ENCODE data around the gene IRX4. TPM values are rescaled to one million over a fixed set of nuclear protein-coding genes. Genes with fewer than 3 reads are reported as not detected.

Gene IRX4
- total RNA-seq, 4 donors from 2014 or later: 0.68 to 3.5 TPM; not detected in 2

- no peak for TF ChIP-seq CTCF (IDR thresholded peaks at IDR 0.05; ENCODE audit: low read depth)
Measured at GRCh38 chr5:1842004-1842819, 40.5 kb downstream of the IRX4 start.

- TF ChIP-seq CTCF (IDR thresholded peaks at IDR 0.05; ENCODE audit: low read depth): no peak
Measured at GRCh38 chr5:1840741-1841521, 41.8 kb downstream of the IRX4 start.

- no peak for TF ChIP-seq CTCF (IDR thresholded peaks at IDR 0.05; ENCODE audit: low read depth)
Measured at GRCh38 chr5:1840071-1840547, 42.6 kb downstream of the IRX4 start.

- TF ChIP-seq CTCF (IDR thresholded peaks at IDR 0.05; ENCODE audit: low read depth): no peak
Measured at GRCh38 chr5:1838013-1838412, 44.7 kb downstream of the IRX4 start.

- no peak for TF ChIP-seq CTCF (IDR thresholded peaks at IDR 0.05; ENCODE audit: low read depth)
Measured at GRCh38 chr5:1836891-1837880, 45.5 kb downstream of the IRX4 start.

- TF ChIP-seq CTCF (IDR thresholded peaks at IDR 0.05; ENCODE audit: low read depth): no peak
Measured at GRCh38 chr5:1836176-1836890, 46.4 kb downstream of the IRX4 start.
